Panc1 (cell line): ENCODE results near the gene CMTR2. TPM values are rescaled to one million over a fixed set of nuclear protein-coding genes. Genes with fewer than 3 reads are reported as not detected.

Source experiments
- ATAC-seq: fragments of 200-7000 bp; cut with Tn5 transposase; 2 replicates; pipeline ENCODE4 v1.9.1; 2020; ENCODE audit warnings: mild to moderate bottlenecking, moderate library complexity
- BruUV-seq: library from RNA; stranded (reverse); fragments of 400-500 nt; replicated peaks from 2 replicates; lab custom pipeline; 2021; lab: Mats Ljungman, UMichigan
- CTCF ChIA-PET: fragments of 300-600 bp; sonication (Branson Sonifier 250); formaldehyde crosslinking; loops from one replicate; lab custom pipeline; 2022; ENCODE audit warnings: antibody characterized with exemption; lab: Charles Lee
- POLR2A ChIA-PET: fragments of 300-600 bp; sonication (Branson Sonifier 250); formaldehyde crosslinking; loops from one replicate; lab custom pipeline; 2022; ENCODE audit warnings: antibody characterized with exemption; lab: Charles Lee
- DNase-seq: peaks from one replicate; pipeline ENCODE4 v3.0.0-alpha.2; 2010; ENCODE audit warnings: low read depth, low spot score
- H3K27ac ChIP-seq: 2 replicates; pipeline ENCODE4 v1.5.1; 2011; ENCODE audit warnings: mild to moderate bottlenecking, low read length, inconsistent platforms
- H3K27me3 ChIP-seq: fragments of 200-500 bp; sonication (Bioruptor generic); 2 replicates; pipeline ENCODE4 v1.6.0; 2014; ENCODE audit warnings: low read length, inconsistent platforms; ENCODE audit not compliant: control insufficient read depth, insufficient read depth
- H3K36me3 ChIP-seq: fragments of 200-500 bp; sonication (Bioruptor generic); 2 replicates; pipeline ENCODE4 v1.5.1; 2014; ENCODE audit warnings: inconsistent platforms, mild to moderate bottlenecking, low read length, moderate library complexity; ENCODE audit not compliant: control insufficient read depth, insufficient read depth
- H3K4me1 ChIP-seq: 2 replicates; pipeline ENCODE4 v1.5.1; 2011; ENCODE audit warnings: inconsistent platforms, mild to moderate bottlenecking, low read length, moderate library complexity; ENCODE audit not compliant: control insufficient read depth, insufficient read depth
- H3K4me3 ChIP-seq, 2 experiments: 2 replicates each; pipeline ENCODE4 v1.5.1; 2011 to 2012; ENCODE audit warnings: low read depth in 2 of 2, low read length in 2 of 2, mild to moderate bottlenecking in 2 of 2, inconsistent platforms in 1 of 2, moderate library complexity in 1 of 2
- H3K9me3 ChIP-seq: fragments of 200-500 bp; sonication (Bioruptor generic); 2 replicates; pipeline ENCODE4 v1.5.1; 2014; ENCODE audit warnings: low read depth, mild to moderate bottlenecking, inconsistent platforms, low read length, moderate library complexity; ENCODE audit not compliant: control insufficient read depth, insufficient read depth
- POLR2AphosphoS5 ChIP-seq: IDR thresholded peaks from 2 replicates; pipeline ENCODE4 v1.6.1; 2012; ENCODE audit warnings: mild to moderate bottlenecking, low read depth, low read length, moderate library complexity
- SIN3A ChIP-seq: IDR thresholded peaks from 2 replicates; pipeline ENCODE4 v1.6.1; 2012; ENCODE audit warnings: low read depth, mild to moderate bottlenecking, low read length, moderate library complexity, borderline replicate concordance; ENCODE audit not compliant: insufficient read depth
- TCF7L2 ChIP-seq: IDR thresholded peaks from 2 replicates; pipeline ENCODE4 v1.6.1; 2011; ENCODE audit warnings: mild to moderate bottlenecking, low read depth, low read length, inconsistent platforms
- in situ Hi-C: cut with HindIII; loops from 2 replicates; pipeline ENCODE4 v1.10.0; 2016; ENCODE audit warnings: low sequenced_read_pairs, low pct_unique_long_range_greater_than_20kb
- intact Hi-C: fragments of 100-400 bp; cut with micrococcal nuclease; formaldehyde crosslinking; loops from one replicate; pipeline ENCODE4 v1.10.0; 2022; ENCODE audit not compliant: unreplicated experiment
- total RNA-seq: library from RNA; stranded (reverse); gene quantifications from one replicate; pipeline ENCODE4 v1.2.1, GENCODE V29; 2021; ENCODE audit not compliant: unreplicated experiment
- TF ChIP-seq, protein P1 (sequence below), 2 experiments: IDR thresholded peaks; 2 replicates each; pipeline ENCODE4 v1.6.1; 2011 to 2012; ENCODE audit warnings: low read depth in 2 of 2, control low read depth in 1 of 2, low read length in 1 of 2, mild to moderate bottlenecking in 1 of 2, moderate library complexity in 1 of 2; ENCODE audit not compliant: insufficient read depth in 1 of 2
- TF ChIP-seq, protein P2 (sequence below): fragments of 450-650 bp; IDR thresholded peaks from 2 replicates; pipeline ENCODE4 v1.5.1; 2017; ENCODE audit warnings: mild to moderate bottlenecking

CMTR2 gene
- total RNA-seq, 1 experiment from 2014 or later, result 12.5 TPM

DNA sequence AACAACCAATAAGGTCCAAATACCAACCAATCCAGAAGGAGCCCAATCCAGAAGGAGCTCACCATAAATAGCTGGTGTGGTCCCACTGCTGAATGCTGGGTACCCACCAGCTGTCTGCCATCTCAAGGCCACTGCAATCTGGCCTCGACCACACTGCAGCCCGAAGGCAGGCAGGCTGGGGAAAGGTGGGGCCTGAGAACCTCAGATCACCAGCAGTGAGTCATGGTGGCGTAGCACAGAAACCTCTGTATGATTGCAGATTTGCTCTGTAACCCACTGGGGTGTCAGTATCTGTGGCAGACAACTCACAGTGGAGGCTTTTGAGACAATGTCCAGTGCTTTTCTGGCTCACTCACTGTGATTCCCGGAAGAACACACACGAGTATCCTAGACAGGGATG, 14.7 kb upstream of the CMTR2 start:
- H3K27ac ChIP-seq, result no peak overlapping the region
- no peaks in the 10 kb centered on the region; the same call in 1 of the 2 replicates for H3K27me3 ChIP-seq
- DNase-seq (no peak), ATAC-seq (no peak)
- H3K4me3 ChIP-seq, result no peak overlapping the region
- in situ Hi-C loops, result no loop called here
- BruUV-seq, result no TSS peak
- ChIA-PET CTCF (interaction anchor here (0.7 kb wide), 1 partner anchor 82 kb away, joined by 4 read pairs; no protein-coding TSS in a partner anchor), POLR2A (no interaction called here)
- H3K9me3 ChIP-seq, result no peaks in the 10 kb centered on the region
- no peaks in the 10 kb centered on the region for H3K36me3 ChIP-seq
- intact Hi-C loops, result no loop called here
- TF ChIP-seq POLR2AphosphoS5 (no peak), TCF7L2 (no peak), SIN3A (no peak)
- TF ChIP-seq, protein P1, sequence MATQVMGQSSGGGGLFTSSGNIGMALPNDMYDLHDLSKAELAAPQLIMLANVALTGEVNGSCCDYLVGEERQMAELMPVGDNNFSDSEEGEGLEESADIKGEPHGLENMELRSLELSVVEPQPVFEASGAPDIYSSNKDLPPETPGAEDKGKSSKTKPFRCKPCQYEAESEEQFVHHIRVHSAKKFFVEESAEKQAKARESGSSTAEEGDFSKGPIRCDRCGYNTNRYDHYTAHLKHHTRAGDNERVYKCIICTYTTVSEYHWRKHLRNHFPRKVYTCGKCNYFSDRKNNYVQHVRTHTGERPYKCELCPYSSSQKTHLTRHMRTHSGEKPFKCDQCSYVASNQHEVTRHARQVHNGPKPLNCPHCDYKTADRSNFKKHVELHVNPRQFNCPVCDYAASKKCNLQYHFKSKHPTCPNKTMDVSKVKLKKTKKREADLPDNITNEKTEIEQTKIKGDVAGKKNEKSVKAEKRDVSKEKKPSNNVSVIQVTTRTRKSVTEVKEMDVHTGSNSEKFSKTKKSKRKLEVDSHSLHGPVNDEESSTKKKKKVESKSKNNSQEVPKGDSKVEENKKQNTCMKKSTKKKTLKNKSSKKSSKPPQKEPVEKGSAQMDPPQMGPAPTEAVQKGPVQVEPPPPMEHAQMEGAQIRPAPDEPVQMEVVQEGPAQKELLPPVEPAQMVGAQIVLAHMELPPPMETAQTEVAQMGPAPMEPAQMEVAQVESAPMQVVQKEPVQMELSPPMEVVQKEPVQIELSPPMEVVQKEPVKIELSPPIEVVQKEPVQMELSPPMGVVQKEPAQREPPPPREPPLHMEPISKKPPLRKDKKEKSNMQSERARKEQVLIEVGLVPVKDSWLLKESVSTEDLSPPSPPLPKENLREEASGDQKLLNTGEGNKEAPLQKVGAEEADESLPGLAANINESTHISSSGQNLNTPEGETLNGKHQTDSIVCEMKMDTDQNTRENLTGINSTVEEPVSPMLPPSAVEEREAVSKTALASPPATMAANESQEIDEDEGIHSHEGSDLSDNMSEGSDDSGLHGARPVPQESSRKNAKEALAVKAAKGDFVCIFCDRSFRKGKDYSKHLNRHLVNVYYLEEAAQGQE (IDR thresholded peaks at IDR 0.05; ENCODE audit: insufficient read depth in 1 of 2, low read depth in 2 of 2, low read length in 1 of 2), result no peak
- TF ChIP-seq, protein P2, sequence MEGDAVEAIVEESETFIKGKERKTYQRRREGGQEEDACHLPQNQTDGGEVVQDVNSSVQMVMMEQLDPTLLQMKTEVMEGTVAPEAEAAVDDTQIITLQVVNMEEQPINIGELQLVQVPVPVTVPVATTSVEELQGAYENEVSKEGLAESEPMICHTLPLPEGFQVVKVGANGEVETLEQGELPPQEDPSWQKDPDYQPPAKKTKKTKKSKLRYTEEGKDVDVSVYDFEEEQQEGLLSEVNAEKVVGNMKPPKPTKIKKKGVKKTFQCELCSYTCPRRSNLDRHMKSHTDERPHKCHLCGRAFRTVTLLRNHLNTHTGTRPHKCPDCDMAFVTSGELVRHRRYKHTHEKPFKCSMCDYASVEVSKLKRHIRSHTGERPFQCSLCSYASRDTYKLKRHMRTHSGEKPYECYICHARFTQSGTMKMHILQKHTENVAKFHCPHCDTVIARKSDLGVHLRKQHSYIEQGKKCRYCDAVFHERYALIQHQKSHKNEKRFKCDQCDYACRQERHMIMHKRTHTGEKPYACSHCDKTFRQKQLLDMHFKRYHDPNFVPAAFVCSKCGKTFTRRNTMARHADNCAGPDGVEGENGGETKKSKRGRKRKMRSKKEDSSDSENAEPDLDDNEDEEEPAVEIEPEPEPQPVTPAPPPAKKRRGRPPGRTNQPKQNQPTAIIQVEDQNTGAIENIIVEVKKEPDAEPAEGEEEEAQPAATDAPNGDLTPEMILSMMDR, result no peak
- no peaks in the 10 kb centered on the region for H3K4me1 ChIP-seq

DNA sequence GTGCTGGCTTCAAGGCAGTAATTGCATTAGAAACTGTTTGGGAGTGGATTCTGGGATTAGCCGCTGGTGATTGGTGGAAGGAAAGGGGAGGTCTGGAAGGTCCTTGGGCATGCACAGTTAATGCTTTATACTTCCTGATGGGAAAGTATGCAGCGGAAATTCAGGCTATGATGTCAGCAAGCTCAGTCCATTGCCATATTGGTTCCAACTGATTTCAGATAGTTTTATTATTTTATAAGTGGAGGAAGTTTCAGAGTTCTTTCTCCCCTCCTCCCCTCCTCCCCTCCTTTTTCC, 8.1 kb upstream of the CMTR2 start:
- no peak for TF ChIP-seq TCF7L2
- TF ChIP-seq, protein P2, result no peak
- TF ChIP-seq SIN3A, result no peak
- no peak for TF ChIP-seq POLR2AphosphoS5
- TF ChIP-seq, protein P1 (IDR thresholded peaks at IDR 0.05; ENCODE audit: insufficient read depth in 1 of 2, low read depth in 2 of 2, low read length in 1 of 2), result no peak

More for the DNA sequence above, 8.1 kb upstream of the CMTR2 start:
- Histone ChIP-seq H3K9me3 (no peaks in the 10 kb centered on the region), H3K36me3 (no peaks in the 10 kb centered on the region), H3K4me1 (no peaks in the 10 kb centered on the region), H3K27ac (no peak overlapping the region), H3K27me3 (peaks cover 2% of the 10 kb centered on the region), H3K4me3 (no peak overlapping the region)
- POLR2A ChIA-PET, result no interaction called here
- no TSS peak for BruUV-seq
- DNase-seq (no peak), ATAC-seq (no peak)
- CTCF ChIA-PET, result interaction anchor here (0.6 kb wide), 1 partner anchor 611 kb away, joined by 3 read pairs; no protein-coding TSS in a partner anchor
- intact Hi-C loops (no loop called here), in situ Hi-C loops (no loop called here)
